IPS DF 4.7 (cell line): ENCODE data around the gene TPPP2.
"Not testable (repeated sequence)": the region's sequence is repeated elsewhere in the genome, so short reads cannot be mapped to it uniquely, and the experiment has no call there.

Experiments used
- DNase-seq: peaks from one replicate; pipeline ENCODE4 v3.0.0-alpha.2; 2013; ENCODE audit warnings: low spot score; ENCODE audit errors: extremely low read depth

Gene TPPP2

GRCh38 chr14:21037156-21037555 lies 7.1 kb downstream of the TPPP2 start:
- no peak for DNase-seq

- DNase-seq, result no peak
Observed at GRCh38 chr14:21038441-21039422, 8.7 kb downstream of the TPPP2 start.

DNA sequence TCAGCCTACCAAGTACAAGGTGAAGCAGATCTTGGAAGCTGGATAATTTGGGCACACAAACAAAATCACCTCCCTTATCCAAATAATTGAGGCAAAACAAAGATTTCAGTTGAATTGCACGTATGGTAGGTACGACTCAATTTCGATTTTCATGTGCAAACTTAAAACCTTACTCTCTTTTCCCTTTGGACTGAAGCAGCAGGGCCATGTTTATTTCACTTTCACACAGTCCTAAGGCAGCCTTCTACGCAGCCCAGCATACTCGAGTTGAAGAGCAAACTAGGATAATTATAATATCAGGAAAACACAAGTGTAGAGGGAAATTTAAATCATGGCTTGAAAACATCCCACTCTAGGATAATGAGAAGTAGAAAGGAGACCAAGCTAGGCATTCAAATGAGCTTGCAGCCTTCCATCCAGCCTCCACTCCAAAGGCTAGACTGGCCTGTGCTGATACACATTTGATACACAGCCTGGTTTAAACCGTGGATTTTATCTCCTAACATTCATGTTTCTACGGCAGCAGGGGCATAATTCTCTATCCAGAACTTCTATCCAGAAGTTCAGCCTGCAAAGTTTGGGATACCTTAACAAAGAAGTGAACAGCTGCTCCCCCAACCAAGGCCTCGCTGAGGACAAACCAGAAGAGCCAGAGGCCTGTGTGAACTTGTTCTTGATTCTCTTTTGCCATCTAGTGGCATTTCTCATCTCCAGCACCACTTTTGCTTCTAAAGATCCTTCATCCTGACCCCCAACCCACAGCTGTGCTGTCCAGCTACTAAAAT lies 9.8 kb downstream of the TPPP2 start:
- DNase-seq, result no peak

DNA sequence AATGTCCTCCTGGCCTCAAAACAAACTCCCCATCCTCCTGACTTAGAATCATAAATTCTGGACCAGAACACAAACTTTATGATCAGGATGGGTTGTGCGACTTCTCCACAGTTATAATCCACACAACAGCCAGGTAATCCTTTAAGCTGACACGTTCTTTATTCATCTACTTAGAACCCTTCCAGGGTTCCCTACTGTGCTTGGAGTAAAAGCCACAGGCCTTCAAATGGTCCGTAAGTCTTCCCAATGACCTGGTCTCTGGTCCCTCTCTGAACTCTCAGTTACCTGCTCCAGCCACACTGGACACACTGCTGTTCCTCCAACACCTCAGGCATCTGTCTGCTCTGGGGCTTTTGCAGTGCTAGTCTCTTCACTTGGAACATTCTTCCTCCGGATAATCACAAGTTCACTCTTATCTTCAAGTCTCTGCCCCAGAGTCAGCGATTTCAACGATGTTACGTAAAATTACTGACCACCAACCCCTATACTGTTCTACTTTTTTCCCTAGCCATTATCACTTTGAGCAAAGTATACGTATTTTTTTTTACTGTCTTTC lies 10.4 kb downstream of the TPPP2 start:
- no peak for DNase-seq

- DNase-seq, result not testable (repeated sequence)
Observed at GRCh38 chr14:21040941-21041340, 10.9 kb downstream of the TPPP2 start.

GRCh38 chr14:21041676-21042433 lies 11.8 kb downstream of the TPPP2 start, which contains the start of gene RNASE7:
Gene RNASE7, plus strand, starts transcription at chr14:21042362. Its CDS starts 631 bp downstream, at chr14:21042993.
- DNase-seq, result no peak

- no peak for DNase-seq
Observed at GRCh38 chr14:21042918-21043317, 12.9 kb downstream of the TPPP2 start.

DNA sequence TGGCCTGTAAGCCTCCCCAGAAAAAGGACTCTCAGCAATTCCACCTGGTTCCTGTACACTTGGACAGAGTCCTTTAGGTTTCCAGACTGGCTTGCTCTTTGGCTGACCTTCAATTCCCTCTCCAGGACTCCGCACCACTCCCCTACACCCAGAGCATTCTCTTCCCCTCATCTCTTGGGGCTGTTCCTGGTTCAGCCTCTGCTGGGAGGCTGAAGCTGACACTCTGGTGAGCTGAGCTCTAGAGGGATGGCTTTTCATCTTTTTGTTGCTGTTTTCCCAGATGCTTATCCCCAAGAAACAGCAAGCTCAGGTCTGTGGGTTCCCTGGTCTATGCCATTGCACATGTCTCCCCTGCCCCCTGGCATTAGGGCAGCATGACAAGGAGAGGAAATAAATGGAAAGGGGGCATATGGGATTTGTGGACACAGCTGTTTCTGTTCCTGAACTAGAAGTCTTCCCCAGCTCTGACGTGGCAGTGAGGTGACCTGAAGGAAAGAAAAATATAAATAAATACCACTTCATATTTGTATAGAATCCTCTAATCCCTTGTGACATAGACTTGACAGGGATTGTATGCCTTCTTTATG lies 13.5 kb downstream of the TPPP2 start:
- no peak for DNase-seq

DNA sequence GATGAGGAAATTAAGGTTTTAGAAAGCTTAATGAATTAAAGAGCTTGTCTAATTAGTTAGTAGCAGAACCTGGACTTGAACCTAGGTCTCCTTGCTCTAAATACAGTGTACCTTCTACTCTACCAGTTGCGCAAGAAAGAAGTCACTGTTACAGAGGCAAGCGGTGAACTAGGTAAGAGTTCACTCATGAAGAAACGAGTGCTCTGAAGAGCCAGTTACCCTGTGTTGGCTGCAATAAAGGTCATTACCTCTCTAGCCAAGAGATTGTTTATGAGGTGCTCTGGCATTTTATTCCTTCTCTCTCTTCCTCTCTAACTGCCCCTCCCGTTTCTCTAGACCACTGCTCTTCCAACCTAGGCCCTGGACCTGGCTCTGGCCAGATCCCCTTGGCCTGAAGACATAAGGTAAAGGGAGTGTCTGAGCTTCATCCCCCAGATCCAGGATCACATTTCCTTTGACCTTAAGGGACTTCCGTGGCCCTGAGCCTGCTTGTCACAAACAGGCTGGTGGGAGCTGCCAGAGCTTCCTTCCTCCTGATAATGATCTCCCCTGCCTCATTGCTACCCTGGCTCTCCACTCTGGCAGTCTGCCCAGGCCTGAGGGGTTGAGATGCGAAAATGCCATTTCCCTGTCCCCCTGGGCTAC lies 14.1 kb downstream of the TPPP2 start:
- DNase-seq, result no peak

GRCh38 chr14:21047378-21047781 lies 17.4 kb downstream of the TPPP2 start:
- no peak for DNase-seq

DNA sequence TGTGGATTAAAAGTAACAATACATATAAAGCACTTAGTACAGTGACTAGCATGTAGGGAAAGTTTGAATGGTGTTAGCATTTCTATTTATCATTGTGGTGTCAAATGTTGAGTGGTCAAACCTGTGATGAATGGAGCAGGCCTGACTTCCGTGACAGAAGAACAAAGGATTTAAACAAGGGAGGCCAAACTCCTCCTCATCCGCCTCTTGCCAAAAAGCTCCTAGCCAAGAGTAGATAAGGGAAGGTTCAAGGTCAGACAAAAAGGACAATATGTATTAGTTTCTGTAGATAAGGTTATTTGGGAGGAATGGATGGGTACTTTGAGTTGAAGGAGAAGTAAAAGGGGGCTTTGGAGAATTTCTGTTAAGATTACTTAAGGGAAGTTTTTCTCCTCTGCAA lies 18.6 kb downstream of the TPPP2 start:
- no peak for DNase-seq

GRCh38 chr14:21049271-21049673 lies 19.3 kb downstream of the TPPP2 start:
- DNase-seq, result no peak

- no peak for DNase-seq
Observed at GRCh38 chr14:21050597-21050996, 20.6 kb downstream of the TPPP2 start.

GRCh38 chr14:21053184-21054122 lies 23.4 kb downstream of the TPPP2 start:
- no peak for DNase-seq

GRCh38 chr14:21054123-21054767 lies 24.2 kb downstream of the TPPP2 start:
- no peak for DNase-seq

DNA sequence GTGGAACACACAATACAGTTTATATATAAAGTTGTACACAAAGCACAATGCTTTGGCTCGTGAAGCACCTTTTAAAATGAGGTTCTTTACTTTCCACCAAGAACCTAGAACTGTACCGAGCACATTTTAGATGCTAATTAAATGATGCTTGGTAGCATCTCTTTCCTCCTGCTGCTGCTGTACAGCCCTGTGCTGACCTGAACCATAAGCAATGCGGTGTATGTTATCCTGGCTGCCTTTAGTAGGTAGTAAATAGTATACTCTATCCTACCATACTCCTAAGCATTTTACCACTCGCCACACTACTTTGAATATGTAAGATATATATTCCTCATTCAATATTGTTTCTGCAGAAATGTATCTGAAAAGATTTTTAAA lies 24.7 kb downstream of the TPPP2 start:
- DNase-seq, result no peak

GRCh38 chr14:21055432-21056117 lies 25.6 kb downstream of the TPPP2 start:
- DNase-seq, result no peak

- DNase-seq, result no peak
Observed at GRCh38 chr14:21056520-21057163, 26.6 kb downstream of the TPPP2 start.
